ENCODE results near the gene DDAH1. TPM values are rescaled to one million over a fixed set of nuclear protein-coding genes. Genes with fewer than 3 reads are reported as not detected.

Gene DDAH1
- total RNA-seq, 4 donors from 2014 or later, result 12.9 to 28.9 (median 18.2) TPM

DNA sequence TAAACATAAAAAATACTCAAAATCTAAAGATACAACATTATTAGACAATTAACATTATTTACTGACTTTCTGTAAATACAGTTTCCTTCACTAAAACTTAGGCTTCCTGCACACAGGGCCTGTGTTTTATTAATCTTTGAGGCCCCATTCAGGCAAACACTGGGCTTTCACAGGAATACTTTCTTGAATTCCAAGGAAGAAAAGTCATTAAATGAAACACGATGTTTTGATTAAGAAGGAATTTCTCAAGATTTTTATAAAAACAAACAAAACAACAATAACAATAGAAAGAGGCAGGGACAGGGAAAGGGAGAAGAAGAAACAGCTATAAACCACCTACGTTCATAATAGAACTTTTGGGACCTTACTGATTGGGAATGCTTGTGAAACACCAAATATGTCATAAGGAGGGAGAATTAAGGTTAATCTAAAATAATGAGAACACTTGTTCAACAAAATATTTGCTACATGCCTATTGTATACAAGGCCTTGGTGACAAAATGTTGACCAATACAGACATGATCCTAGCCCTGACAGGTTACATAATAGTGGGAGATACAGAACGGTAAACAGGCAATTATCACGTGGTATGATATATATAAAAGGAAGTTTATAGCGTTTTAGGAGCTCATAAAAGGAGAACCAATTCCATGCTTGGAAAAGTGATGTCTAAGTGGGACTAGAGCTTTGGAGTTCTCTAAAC is 3.6 kb downstream of the DDAH1 start:
- TF ChIP-seq, protein P1, sequence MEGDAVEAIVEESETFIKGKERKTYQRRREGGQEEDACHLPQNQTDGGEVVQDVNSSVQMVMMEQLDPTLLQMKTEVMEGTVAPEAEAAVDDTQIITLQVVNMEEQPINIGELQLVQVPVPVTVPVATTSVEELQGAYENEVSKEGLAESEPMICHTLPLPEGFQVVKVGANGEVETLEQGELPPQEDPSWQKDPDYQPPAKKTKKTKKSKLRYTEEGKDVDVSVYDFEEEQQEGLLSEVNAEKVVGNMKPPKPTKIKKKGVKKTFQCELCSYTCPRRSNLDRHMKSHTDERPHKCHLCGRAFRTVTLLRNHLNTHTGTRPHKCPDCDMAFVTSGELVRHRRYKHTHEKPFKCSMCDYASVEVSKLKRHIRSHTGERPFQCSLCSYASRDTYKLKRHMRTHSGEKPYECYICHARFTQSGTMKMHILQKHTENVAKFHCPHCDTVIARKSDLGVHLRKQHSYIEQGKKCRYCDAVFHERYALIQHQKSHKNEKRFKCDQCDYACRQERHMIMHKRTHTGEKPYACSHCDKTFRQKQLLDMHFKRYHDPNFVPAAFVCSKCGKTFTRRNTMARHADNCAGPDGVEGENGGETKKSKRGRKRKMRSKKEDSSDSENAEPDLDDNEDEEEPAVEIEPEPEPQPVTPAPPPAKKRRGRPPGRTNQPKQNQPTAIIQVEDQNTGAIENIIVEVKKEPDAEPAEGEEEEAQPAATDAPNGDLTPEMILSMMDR (IDR thresholded peaks at IDR 0.05), result no peak
- no peak for TF ChIP-seq POLR2A (IDR thresholded peaks at IDR 0.05)
- peak overlapping the region in 1 of 2 donors; percentile 74 for H3K27ac ChIP-seq
- H3K9me3 ChIP-seq, result no peaks in the 10 kb centered on the region
- no peaks in the 10 kb centered on the region for H3K4me1 ChIP-seq
- H3K36me3 ChIP-seq, result no peaks in the 10 kb centered on the region
- intact Hi-C loops (cut with DNase I; ENCODE audit: low total_unique reads), result no loop called here
- H3K4me3 ChIP-seq, result no peak overlapping the region
- no peaks in the 10 kb centered on the region for H3K27me3 ChIP-seq
- no peak for DNase-seq

DNA sequence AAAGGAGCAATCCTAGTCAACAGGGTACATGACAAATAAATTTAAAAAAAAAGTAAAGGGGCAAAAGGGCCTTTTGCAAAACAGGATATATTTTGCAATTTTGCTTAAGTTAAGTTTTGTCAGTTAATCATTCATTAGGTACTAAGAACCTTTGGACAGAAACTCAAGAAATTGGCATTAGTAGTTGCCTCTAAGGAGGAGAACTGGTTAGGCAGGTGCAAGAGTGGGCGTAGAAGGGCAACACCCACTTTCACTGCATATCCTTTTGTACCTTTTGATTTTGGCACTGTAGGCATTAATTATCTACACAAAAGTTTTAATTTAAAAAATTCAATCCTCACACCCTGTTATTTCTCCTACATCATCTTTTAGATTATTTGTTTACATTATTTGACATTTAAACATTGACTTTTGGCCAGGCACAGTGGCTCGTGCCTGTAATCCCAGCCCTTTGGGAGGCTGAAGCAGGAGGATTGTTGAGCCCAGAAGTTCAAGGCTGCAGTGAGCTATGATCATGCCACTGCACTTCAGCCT is 4.3 kb downstream of the DDAH1 start:
- no peaks in the 10 kb centered on the region for H3K9me3 ChIP-seq
- intact Hi-C loops (cut with DNase I; ENCODE audit: low total_unique reads), result no loop called here
- H3K4me3 ChIP-seq, result no peak overlapping the region
- H3K36me3 ChIP-seq, result no peaks in the 10 kb centered on the region
- no peak for DNase-seq
- H3K27ac ChIP-seq, result peak overlapping the region in 1 of 2 donors; percentile 74
- H3K4me1 ChIP-seq, result no peaks in the 10 kb centered on the region
- H3K27me3 ChIP-seq, result no peaks in the 10 kb centered on the region
- TF ChIP-seq, protein P1 (IDR thresholded peaks at IDR 0.05), result no peak
- TF ChIP-seq POLR2A (IDR thresholded peaks at IDR 0.05), result no peak

DNA sequence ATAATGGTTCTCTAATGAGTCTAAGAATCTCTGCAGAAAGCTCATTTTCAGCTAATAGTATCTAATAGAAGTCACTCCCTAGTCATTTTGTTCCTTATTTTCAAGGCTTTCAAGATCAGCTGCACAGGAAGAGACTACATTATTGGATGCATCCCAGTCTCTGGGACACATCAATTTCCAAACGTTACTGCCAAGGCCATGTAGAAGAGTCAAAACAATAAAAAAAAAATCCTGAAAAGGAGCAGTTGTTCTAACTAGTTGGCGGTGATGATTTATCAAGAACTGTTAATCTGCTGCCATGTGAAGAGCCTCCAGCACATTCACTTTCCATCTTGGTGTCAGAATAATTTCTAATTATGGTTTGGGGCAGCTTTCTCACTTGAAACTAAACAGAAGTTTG is 5.7 kb downstream of the DDAH1 start:
- H3K4me1 ChIP-seq, result no peaks in the 10 kb centered on the region
- H3K36me3 ChIP-seq, result no peaks in the 10 kb centered on the region
- H3K27me3 ChIP-seq, result no peaks in the 10 kb centered on the region
- no peak for DNase-seq
- no peaks in the 10 kb centered on the region for H3K9me3 ChIP-seq
- peak overlapping the region in 1 of 2 donors; percentile 74 for H3K27ac ChIP-seq
- intact Hi-C loops (cut with DNase I; ENCODE audit: low total_unique reads), result no loop called here
- no peak for TF ChIP-seq POLR2A (IDR thresholded peaks at IDR 0.05)
- TF ChIP-seq, protein P1 (IDR thresholded peaks at IDR 0.05), result no peak
- no peak overlapping the region for H3K4me3 ChIP-seq

DNA sequence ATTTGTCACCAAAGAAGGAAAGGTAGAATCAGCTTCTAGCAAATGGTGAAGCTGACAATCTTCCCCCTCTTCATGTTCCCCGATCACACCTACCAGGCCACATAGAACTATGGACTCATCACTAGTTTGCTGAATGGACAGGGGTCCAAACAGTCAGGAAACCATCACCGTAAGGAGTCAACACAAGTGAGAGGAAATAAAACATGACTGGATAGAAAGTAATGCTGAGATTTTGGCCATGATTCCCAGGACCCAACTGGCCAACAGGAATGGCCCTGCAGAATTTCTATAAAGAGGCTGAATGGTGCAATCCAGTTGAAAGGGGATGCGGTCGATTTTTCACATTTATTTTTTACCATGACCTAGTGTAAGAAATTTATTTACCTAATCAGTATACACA is 10.7 kb downstream of the DDAH1 start:
- Histone ChIP-seq H3K4me3 (no peak overlapping the region), H3K9me3 (no peaks in the 10 kb centered on the region), H3K36me3 (no peaks in the 10 kb centered on the region), H3K4me1 (no peaks in the 10 kb centered on the region), H3K27me3 (no peaks in the 10 kb centered on the region), H3K27ac (no peak overlapping the region)
- no peak for DNase-seq
- TF ChIP-seq, protein P1 (IDR thresholded peaks at IDR 0.05), result no peak
- no peak for TF ChIP-seq POLR2A (IDR thresholded peaks at IDR 0.05)
- intact Hi-C loops (cut with DNase I; ENCODE audit: low total_unique reads), result no loop called here

DNA sequence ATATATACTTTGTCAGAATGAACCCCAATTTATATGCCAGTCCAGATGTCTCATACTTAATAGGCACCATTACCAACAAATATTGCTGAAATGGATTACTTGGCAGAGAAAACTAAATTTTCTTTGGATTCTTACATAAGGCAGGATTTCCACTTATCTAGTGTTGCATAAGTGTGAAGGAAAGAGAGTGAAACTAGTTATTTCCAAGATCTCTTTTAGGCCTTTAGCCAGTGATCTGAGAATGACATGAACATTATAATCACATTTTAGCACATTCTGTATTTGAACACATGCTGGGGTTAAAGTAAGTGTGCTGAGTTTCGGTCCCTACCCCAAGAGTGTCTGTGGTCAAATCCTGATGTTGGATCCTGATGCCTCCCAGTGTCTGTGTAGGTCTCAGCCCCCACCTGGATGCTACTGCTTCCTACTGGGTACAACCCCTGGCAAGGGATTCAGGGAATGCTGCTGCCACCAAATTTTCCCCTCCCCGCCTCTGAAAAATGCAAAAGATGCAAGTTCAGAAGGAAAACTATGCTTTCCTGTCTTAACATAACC is 11.2 kb downstream of the DDAH1 start:
- Histone ChIP-seq H3K36me3 (no peaks in the 10 kb centered on the region), H3K4me1 (no peaks in the 10 kb centered on the region), H3K27me3 (no peaks in the 10 kb centered on the region), H3K27ac (no peak overlapping the region), H3K4me3 (no peak overlapping the region), H3K9me3 (no peaks in the 10 kb centered on the region)
- TF ChIP-seq, protein P1 (IDR thresholded peaks at IDR 0.05), result no peak
- TF ChIP-seq POLR2A (IDR thresholded peaks at IDR 0.05), result no peak
- no peak for DNase-seq
- intact Hi-C loops (cut with DNase I; ENCODE audit: low total_unique reads), result no loop called here

Data from uterus (tissue), 4 donors.